HG03442 (cell line): Measurements from ENCODE around the gene PCYT2.

Source experiments
- ATAC-seq: cut with Tn5 transposase; IDR thresholded peaks from one replicate; pipeline ENCODE4 v1.9.1; 2021; ENCODE audit warnings: mild to moderate bottlenecking, moderate library complexity; ENCODE audit not compliant: unreplicated experiment

PCYT2 gene

GRCh38 chr17:81927653-81928543 is 16.7 kb upstream of the PCYT2 start, which contains the start of gene MAFG:
MAFG (minus strand) TSS chr17:81927735; CDS start chr17:81923185, 4,550 bp downstream.
- ATAC-seq: peak; percentile 59

GRCh38 chr17:81927152-81927652 is 16.0 kb upstream of the PCYT2 start:
- ATAC-seq: peak; percentile 17

GRCh38 chr17:81926451-81927151 is 15.4 kb upstream of the PCYT2 start:
- peak; percentile 19 for ATAC-seq

- ATAC-seq: no peak
Observed at GRCh38 chr17:81925860-81926450, 14.8 kb upstream of the PCYT2 start.

- no peak for ATAC-seq
Observed at GRCh38 chr17:81924557-81925532, 13.6 kb upstream of the PCYT2 start.

- no peak for ATAC-seq
Observed at GRCh38 chr17:81923302-81924260, 12.4 kb upstream of the PCYT2 start.

GRCh38 chr17:81922566-81923301 is 11.5 kb upstream of the PCYT2 start:
- no peak for ATAC-seq

GRCh38 chr17:81921996-81922565 is 10.9 kb upstream of the PCYT2 start:
- ATAC-seq: no peak

GRCh38 chr17:81921537-81921862 is 10.3 kb upstream of the PCYT2 start:
- ATAC-seq: no peak

- ATAC-seq: no peak
Observed at GRCh38 chr17:81920612-81921536, 9.7 kb upstream of the PCYT2 start.

- ATAC-seq: no peak
Observed at GRCh38 chr17:81918832-81919545, 7.8 kb upstream of the PCYT2 start.

GRCh38 chr17:81918333-81918669 is 7.1 kb upstream of the PCYT2 start:
- ATAC-seq: peak; percentile 7

GRCh38 chr17:81917565-81918332 is 6.5 kb upstream of the PCYT2 start, which contains the start of gene SIRT7:
SIRT7 (minus strand) TSS chr17:81918176; CDS start chr17:81918131, 45 bp downstream.
- ATAC-seq: peak; percentile 62

- no peak for ATAC-seq
Observed at GRCh38 chr17:81916234-81917001, 5.2 kb upstream of the PCYT2 start.

GRCh38 chr17:81915331-81915730 is 4.1 kb upstream of the PCYT2 start:
- no peak for ATAC-seq
